Trophoblast cell (in vitro differentiated cells and primary cell): ENCODE measurements around the gene VCL.
A peak's percentile ranks its signal among the peaks of the same experiment; 100 is the strongest.

Source experiments
- DNase-seq, 2 donors: peaks; one replicate each; pipeline ENCODE4 v3.0.0-alpha.2; 2016
- H2AFZ ChIP-seq: 2 replicates; pipeline ENCODE4 v1.6.1; 2013; ENCODE audit warnings: low read length, moderate library complexity, mild to moderate bottlenecking; ENCODE audit not compliant: insufficient read depth, poor library complexity
- H2AK5ac ChIP-seq: 2 replicates; pipeline ENCODE4 v1.6.1; 2013; ENCODE audit warnings: mild to moderate bottlenecking, low read length
- H2BK120ac ChIP-seq: 2 replicates; pipeline ENCODE4 v1.6.1; 2013; ENCODE audit warnings: low read length, mild to moderate bottlenecking, moderate library complexity; ENCODE audit not compliant: insufficient read depth, poor library complexity
- H2BK12ac ChIP-seq: 2 replicates; pipeline ENCODE4 v1.6.1; 2013; ENCODE audit warnings: mild to moderate bottlenecking, low read length, moderate library complexity
- H2BK5ac ChIP-seq: 2 replicates; pipeline ENCODE4 v1.6.1; 2013; ENCODE audit warnings: low read length, low read depth, moderate library complexity, mild to moderate bottlenecking; ENCODE audit not compliant: poor library complexity
- H3K14ac ChIP-seq: 2 replicates; pipeline ENCODE4 v1.6.1; 2013; ENCODE audit warnings: mild to moderate bottlenecking, low read length
- H3K18ac ChIP-seq: 2 replicates; pipeline ENCODE4 v1.6.1; 2013; ENCODE audit warnings: mild to moderate bottlenecking, low read length
- H3K23ac ChIP-seq: 2 replicates; pipeline ENCODE4 v1.6.1; 2013; ENCODE audit warnings: low read length
- H3K27ac ChIP-seq: 2 replicates; pipeline ENCODE4 v1.5.1; 2013; ENCODE audit warnings: low read depth, mild to moderate bottlenecking, inconsistent platforms, low read length, moderate library complexity
- H3K27me3 ChIP-seq: 2 replicates; pipeline ENCODE4 v1.6.1; 2013; ENCODE audit warnings: inconsistent platforms, mild to moderate bottlenecking, low read length, moderate library complexity; ENCODE audit not compliant: insufficient read depth
- H3K36me3 ChIP-seq, 2 experiments: 1 replicate in 1 of 2; 2 replicates in 1 of 2; pipeline ENCODE4 v1.6.1; 2013; ENCODE audit warnings: low read length in 2 of 2, mild to moderate bottlenecking in 2 of 2, moderate library complexity in 1 of 2; ENCODE audit not compliant: insufficient read depth in 2 of 2, control insufficient read depth in 1 of 2
- H3K4ac ChIP-seq: 2 replicates; pipeline ENCODE4 v1.6.1; 2013; ENCODE audit warnings: low read depth, mild to moderate bottlenecking, low read length, moderate library complexity
- H3K4me1 ChIP-seq, 2 experiments: 1 replicate in 1 of 2; 2 replicates in 1 of 2; pipeline ENCODE4 v1.6.1; 2013; ENCODE audit warnings: low read length in 2 of 2, mild to moderate bottlenecking in 2 of 2, moderate library complexity in 1 of 2; ENCODE audit not compliant: insufficient read depth in 2 of 2, control insufficient read depth in 1 of 2
- H3K4me2 ChIP-seq: 2 replicates; pipeline ENCODE4 v1.6.1; 2013; ENCODE audit warnings: inconsistent platforms, mild to moderate bottlenecking, low read length, moderate library complexity
- H3K4me3 ChIP-seq: 2 replicates; pipeline ENCODE4 v1.5.1; 2013; ENCODE audit warnings: mild to moderate bottlenecking, low read depth, low read length, inconsistent platforms
- H3K79me1 ChIP-seq: one replicate; pipeline ENCODE4 v1.6.1; 2013; ENCODE audit warnings: low read length
- H3K79me2 ChIP-seq: 2 replicates; pipeline ENCODE4 v1.6.1; 2013; ENCODE audit warnings: low read length, mild to moderate bottlenecking; ENCODE audit not compliant: control insufficient read depth, insufficient read depth, poor library complexity
- H3K9ac ChIP-seq: 2 replicates; pipeline ENCODE4 v1.6.1; 2013; ENCODE audit warnings: mild to moderate bottlenecking, low read length
- H3K9me3 ChIP-seq: 2 replicates; pipeline ENCODE4 v1.6.1; 2013; ENCODE audit warnings: low read depth, mild to moderate bottlenecking, control low read depth, inconsistent platforms, low read length; ENCODE audit not compliant: insufficient read depth
- H4K12ac ChIP-seq: 2 replicates; pipeline ENCODE4 v1.6.1; 2013; ENCODE audit warnings: low read depth, mild to moderate bottlenecking, low read length, moderate library complexity
- H4K8ac ChIP-seq: 2 replicates; pipeline ENCODE4 v1.6.1; 2013; ENCODE audit warnings: low read depth, mild to moderate bottlenecking, low read length, moderate library complexity
- H4K91ac ChIP-seq: one replicate; pipeline ENCODE4 v1.6.1; 2013; ENCODE audit warnings: low read depth, mild to moderate bottlenecking, low read length, moderate library complexity
- WGBS: extraction: QIAGEN DNeasy Blood & Tissue Kit; methylation state at CpG from one replicate; pipeline ENCODE4 v1.1.7; 2013; ENCODE audit warnings: missing lambda C conversion rate; ENCODE audit not compliant: insufficient read length, insufficient coverage; ENCODE audit errors: extremely low coverage; 5-methylcytosine and 5-hydroxymethylcytosine counted together

Gene VCL

DNA sequence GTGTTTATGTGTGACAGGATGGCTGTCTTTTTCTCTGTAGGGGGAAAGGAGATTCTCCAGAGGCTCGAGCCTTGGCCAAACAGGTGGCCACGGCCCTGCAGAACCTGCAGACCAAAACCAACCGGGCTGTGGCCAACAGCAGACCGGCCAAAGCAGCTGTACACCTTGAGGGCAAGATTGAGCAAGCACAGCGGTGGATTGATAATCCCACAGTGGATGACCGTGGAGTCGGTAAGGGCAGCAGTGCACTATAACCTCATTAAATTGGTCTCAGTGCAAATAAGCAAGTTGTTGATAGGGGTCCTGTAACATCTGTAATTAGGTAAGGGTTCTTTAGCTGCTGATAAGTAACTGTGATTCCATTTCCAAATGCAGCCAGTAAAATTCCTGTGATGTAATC is 96.3 kb downstream of the VCL start:
- Histone ChIP-seq H3K79me1 (no peaks in the 10 kb centered on the region), H3K79me2 (no peaks in the 10 kb centered on the region), H3K4me1 (no peaks in the 10 kb centered on the region), H4K12ac (no peak overlapping the region), H3K23ac (no peak overlapping the region), H2AFZ (no peak overlapping the region), H4K8ac (no peak overlapping the region), H3K27me3 (no peaks in the 10 kb centered on the region), H2AK5ac (no peak overlapping the region), H3K18ac (no peak overlapping the region), H3K9ac (no peak overlapping the region), H2BK5ac (no peak overlapping the region), H2BK12ac (no peak overlapping the region), H3K27ac (no peak overlapping the region), H3K4me3 (no peak overlapping the region), H3K36me3 (peaks cover 36 to 53% of the 10 kb centered on the region in 2 experiments), H3K14ac (no peak overlapping the region), H4K91ac (no peak overlapping the region), H3K9me3 (no peaks in the 10 kb centered on the region), H2BK120ac (no peak overlapping the region), H3K4ac (no peak overlapping the region), H3K4me2 (no peak overlapping the region)
- WGBS, result no CpG with 5 or more reads among the region's 7 CpGs
- DNase-seq, result peak; percentile 94 to 99

DNA sequence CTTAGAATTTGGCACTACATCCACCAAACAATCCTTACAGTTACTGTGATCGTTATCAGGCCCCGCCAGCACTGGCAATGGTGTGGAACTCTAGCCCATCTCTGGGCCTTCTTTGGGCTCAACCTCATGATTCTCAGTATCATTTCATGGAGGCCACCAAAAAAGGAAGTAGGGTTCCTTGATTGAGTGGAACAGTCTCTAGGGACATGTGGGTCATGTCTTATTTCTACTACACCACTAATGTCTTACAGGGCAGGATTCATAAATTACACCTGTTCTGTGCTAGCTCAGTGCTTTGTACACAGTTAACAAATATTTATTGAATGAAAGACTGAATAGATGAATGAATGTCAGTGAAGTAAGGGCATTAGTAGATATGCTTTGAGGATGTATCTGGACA is 98.9 kb downstream of the VCL start:
- H3K18ac ChIP-seq, result no peak overlapping the region
- H3K27ac ChIP-seq, result no peak overlapping the region
- H3K4me2 ChIP-seq, result no peak overlapping the region
- no peak overlapping the region for H3K4ac ChIP-seq
- H3K23ac ChIP-seq, result no peak overlapping the region
- H2BK120ac ChIP-seq, result no peak overlapping the region
- H4K91ac ChIP-seq, result no peak overlapping the region
- H3K27me3 ChIP-seq, result no peaks in the 10 kb centered on the region
- H2BK12ac ChIP-seq, result no peak overlapping the region
- no peak for DNase-seq
- no peaks in the 10 kb centered on the region for H3K4me1 ChIP-seq
- no peak overlapping the region for H4K8ac ChIP-seq
- no peak overlapping the region for H3K9ac ChIP-seq
- no peaks in the 10 kb centered on the region for H3K9me3 ChIP-seq
- H3K36me3 ChIP-seq, result peaks cover 35 to 66% of the 10 kb centered on the region in 2 experiments
- H2AK5ac ChIP-seq, result no peak overlapping the region
- H3K4me3 ChIP-seq, result no peak overlapping the region
- no peak overlapping the region for H4K12ac ChIP-seq
- no peaks in the 10 kb centered on the region for H3K79me1 ChIP-seq
- H2BK5ac ChIP-seq, result no peak overlapping the region
- no peaks in the 10 kb centered on the region for H3K79me2 ChIP-seq
- no CpG with 5 or more reads among the region's 2 CpGs for WGBS
- no peak overlapping the region for H2AFZ ChIP-seq
- H3K14ac ChIP-seq, result no peak overlapping the region

DNA sequence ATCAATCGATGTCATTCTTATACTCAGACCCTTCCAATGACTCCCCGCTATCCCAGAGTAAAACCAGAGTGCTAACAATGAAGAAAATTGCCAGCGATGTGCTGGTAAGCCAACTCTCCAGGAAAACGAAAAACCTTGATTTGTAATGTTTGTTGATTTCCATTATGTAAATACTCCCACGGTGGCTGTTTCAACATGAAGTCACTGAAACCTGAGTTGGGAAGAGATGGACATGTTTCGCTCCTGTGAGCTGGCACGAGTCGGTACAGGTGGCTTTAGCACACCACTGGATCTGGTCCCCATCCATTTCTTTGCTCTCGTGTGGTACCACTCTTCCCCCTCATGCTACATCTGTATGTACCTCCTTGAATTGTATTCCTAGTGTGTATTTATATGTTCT is 99.9 kb downstream of the VCL start:
- Histone ChIP-seq H2BK5ac (no peak overlapping the region), H3K36me3 (peaks cover 33 to 61% of the 10 kb centered on the region in 2 experiments), H4K91ac (no peak overlapping the region), H2BK12ac (no peak overlapping the region), H3K27me3 (no peaks in the 10 kb centered on the region), H3K18ac (no peak overlapping the region), H2AFZ (no peak overlapping the region), H3K79me1 (no peaks in the 10 kb centered on the region), H3K79me2 (no peaks in the 10 kb centered on the region), H3K27ac (no peak overlapping the region), H3K9me3 (no peaks in the 10 kb centered on the region), H3K4ac (no peak overlapping the region), H3K4me1 (no peaks in the 10 kb centered on the region), H3K4me3 (no peak overlapping the region), H3K4me2 (no peak overlapping the region), H4K12ac (no peak overlapping the region), H3K23ac (no peak overlapping the region), H2BK120ac (no peak overlapping the region), H2AK5ac (no peak overlapping the region), H3K9ac (no peak overlapping the region), H4K8ac (no peak overlapping the region), H3K14ac (no peak overlapping the region)
- no peak for DNase-seq
- no CpG with 5 or more reads among the region's 9 CpGs for WGBS

DNA sequence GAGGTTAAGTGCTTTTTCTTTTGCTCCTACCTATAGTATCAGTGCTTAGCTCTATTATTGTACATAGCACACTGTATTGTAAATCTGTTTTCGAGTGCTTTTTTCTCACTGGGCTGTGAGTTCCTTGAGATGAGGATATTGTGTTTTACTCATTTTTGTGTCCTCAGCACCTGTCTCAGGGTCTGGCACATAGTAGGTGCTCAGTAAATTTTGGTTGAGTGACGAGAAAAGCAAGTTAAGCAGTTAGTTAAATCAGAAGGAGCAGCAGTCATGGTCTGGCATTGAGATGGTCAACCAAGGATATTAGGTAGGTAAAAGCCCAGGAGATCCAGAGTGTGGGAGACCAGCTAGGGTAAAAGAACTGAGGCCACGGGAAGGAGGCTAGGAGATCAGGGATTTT is 101.5 kb downstream of the VCL start:
- Histone ChIP-seq H3K18ac (no peak overlapping the region), H3K27ac (no peak overlapping the region), H3K4me2 (no peak overlapping the region), H3K4ac (no peak overlapping the region), H2BK120ac (no peak overlapping the region), H2AK5ac (no peak overlapping the region), H3K4me1 (no peaks in the 10 kb centered on the region), H3K79me1 (no peaks in the 10 kb centered on the region), H2BK12ac (no peak overlapping the region), H4K12ac (no peak overlapping the region), H3K36me3 (peaks cover 27 to 58% of the 10 kb centered on the region in 2 experiments), H3K79me2 (no peaks in the 10 kb centered on the region), H3K14ac (no peak overlapping the region), H3K23ac (no peak overlapping the region), H2AFZ (no peak overlapping the region), H3K9ac (no peak overlapping the region), H3K27me3 (no peaks in the 10 kb centered on the region), H3K4me3 (no peak overlapping the region), H4K8ac (no peak overlapping the region), H4K91ac (no peak overlapping the region), H2BK5ac (no peak overlapping the region), H3K9me3 (no peaks in the 10 kb centered on the region)
- WGBS, result no CpG with 5 or more reads among the region's 3 CpGs
- no peak for DNase-seq
